Dendritic cell treated with granulocyte-macrophage colony-stimulating factor and Interleukin-4, amounts not matched to agents 40 ng/mL and 50 ng/mL, for 4 days (primary cell): ENCODE measurements around the gene TRIM3.

Source experiments
- H3K27ac Mint-ChIP-seq: one replicate; pipeline ENCODE4 v1.8.0; 2022; ENCODE audit warnings: mild to moderate bottlenecking, mixed read lengths
- H3K27me3 Mint-ChIP-seq: one replicate; pipeline ENCODE4 v1.8.0; 2022; ENCODE audit warnings: mild to moderate bottlenecking, mixed read lengths
- H3K36me3 Mint-ChIP-seq: one replicate; pipeline ENCODE4 v1.8.0; 2022; ENCODE audit warnings: low read depth, mixed read lengths
- H3K4me1 Mint-ChIP-seq: one replicate; pipeline ENCODE4 v1.8.0; 2022; ENCODE audit warnings: low read depth, mixed read lengths
- H3K4me3 Mint-ChIP-seq: one replicate; pipeline ENCODE4 v1.8.0; 2022; ENCODE audit warnings: mild to moderate bottlenecking, moderate library complexity, mixed read lengths
- H3K9me3 Mint-ChIP-seq: one replicate; pipeline ENCODE4 v1.8.0; 2022; ENCODE audit warnings: mixed read lengths
- intact Hi-C: fragments of 100-400 bp; cut with micrococcal nuclease; formaldehyde crosslinking; loops from one replicate; pipeline ENCODE4 v1.15.0; 2022

Gene TRIM3

DNA sequence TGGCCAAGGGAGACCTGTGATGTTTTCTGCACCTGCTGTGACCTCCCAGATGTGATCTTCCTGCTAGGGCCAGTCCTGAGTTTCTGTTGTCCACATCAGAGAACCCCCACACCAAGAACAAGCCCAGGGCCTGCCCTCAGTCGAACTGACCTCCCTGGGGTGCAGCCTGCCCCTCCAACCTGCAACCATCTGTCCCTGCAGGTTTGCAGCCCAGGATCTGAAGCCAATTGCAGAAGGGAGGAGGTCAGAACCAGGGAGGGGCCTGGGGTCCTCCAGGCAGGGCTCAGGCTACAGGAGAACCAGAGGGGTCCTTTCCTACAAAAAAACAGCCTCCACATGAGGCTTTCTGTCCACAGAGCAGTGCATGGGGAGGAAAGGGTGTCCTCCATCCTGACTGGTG lies 807 bp downstream of the TRIM3 start:
- intact Hi-C loops, result no loop called here
- no peaks in the 10 kb centered on the region for H3K9me3 Mint-ChIP-seq
- H3K36me3 Mint-ChIP-seq, result peaks cover 16% of the 10 kb centered on the region
- H3K27ac Mint-ChIP-seq, result peak overlapping the region; percentile 94
- H3K27me3 Mint-ChIP-seq, result no peaks in the 10 kb centered on the region
- peak overlapping the region; percentile 68 for H3K4me3 Mint-ChIP-seq
- peaks cover 40% of the 10 kb centered on the region for H3K4me1 Mint-ChIP-seq

DNA sequence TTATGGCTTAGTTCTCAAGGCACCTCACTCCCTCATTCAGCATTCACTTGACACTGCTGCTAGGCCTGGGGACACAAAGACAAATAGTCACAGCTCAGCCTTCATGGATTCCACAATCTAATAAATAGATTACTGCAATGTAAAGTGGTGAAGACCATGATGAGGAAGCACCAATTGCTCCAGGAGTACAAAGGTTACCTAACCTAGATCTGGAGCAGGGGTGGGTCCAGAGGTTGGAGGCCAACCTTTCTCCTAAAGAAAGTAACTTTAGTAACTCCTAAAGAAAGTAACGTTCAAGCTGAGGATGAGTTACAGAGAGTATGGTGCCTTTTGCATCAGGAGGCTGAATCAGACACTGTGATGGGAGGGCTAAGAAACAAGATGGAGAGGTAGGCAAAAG lies 4.1 kb downstream of the TRIM3 start:
- H3K36me3 Mint-ChIP-seq, result peaks cover 25% of the 10 kb centered on the region
- no peak overlapping the region for H3K27ac Mint-ChIP-seq
- H3K27me3 Mint-ChIP-seq, result no peaks in the 10 kb centered on the region
- no peaks in the 10 kb centered on the region for H3K9me3 Mint-ChIP-seq
- intact Hi-C loops, result no loop called here
- H3K4me1 Mint-ChIP-seq, result peaks cover 30% of the 10 kb centered on the region
- H3K4me3 Mint-ChIP-seq, result no peak overlapping the region

DNA sequence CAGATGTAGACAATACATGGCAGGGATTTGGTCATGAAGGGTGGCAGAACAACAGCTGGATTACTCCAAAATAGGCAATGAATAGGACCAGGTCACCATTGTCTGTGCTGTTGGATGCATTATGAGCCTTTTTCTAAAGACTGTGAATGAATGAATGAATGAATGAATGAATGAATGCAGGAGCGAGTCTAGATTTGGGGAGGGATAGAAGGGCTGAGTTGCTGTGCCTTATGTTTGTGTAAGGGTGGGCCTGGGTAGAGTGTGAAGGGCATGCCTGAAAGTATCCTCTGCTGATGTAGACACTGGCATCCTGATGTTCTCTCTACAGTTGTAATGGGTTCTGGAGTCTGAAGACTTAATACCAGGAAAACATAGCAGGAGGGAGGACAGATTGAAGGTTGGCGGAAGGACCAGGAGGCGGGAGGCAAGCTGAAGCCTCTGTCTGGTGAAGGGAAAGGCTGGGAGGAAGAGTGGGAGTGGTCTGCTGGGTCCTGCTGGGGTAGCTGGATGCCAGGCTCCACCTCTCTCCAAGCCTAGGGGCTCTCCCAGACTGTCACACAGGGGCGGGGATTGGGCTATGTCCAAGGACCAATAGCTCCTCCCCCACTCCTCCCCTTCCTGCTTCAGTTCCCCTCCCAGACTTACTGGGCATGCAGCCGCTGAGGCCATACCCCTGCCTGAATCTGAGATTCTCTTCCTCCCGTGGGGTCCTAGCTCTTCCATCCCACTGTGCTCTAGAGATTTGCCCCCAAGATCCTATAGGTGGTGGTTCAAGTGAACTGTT lies 4.8 kb downstream of the TRIM3 start:
- H3K4me1 Mint-ChIP-seq, result peaks cover 25% of the 10 kb centered on the region
- H3K27me3 Mint-ChIP-seq, result no peaks in the 10 kb centered on the region
- no peak overlapping the region for H3K27ac Mint-ChIP-seq
- intact Hi-C loops, result no loop called here
- peaks cover 32% of the 10 kb centered on the region for H3K36me3 Mint-ChIP-seq
- H3K4me3 Mint-ChIP-seq, result no peak overlapping the region
- no peaks in the 10 kb centered on the region for H3K9me3 Mint-ChIP-seq

DNA sequence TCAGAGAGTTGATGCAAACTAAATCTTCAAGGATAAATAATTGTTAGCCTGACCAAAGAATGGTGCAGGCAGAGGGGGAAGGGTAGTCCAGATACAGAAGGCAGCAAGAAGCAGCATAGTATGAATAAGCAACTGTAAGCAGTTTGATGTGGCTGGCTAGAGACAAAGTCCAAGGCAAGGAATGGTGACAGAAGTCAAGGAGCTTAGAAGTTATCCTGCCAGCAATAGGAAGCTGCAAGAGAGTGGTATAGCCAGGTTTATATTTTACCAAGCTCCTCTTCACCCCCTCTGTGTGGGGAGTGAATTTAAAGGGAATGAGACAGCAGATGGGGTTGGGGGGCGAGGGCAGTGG lies 14.7 kb downstream of the TRIM3 start:
- H3K4me3 Mint-ChIP-seq, result no peak overlapping the region
- no peak overlapping the region for H3K27ac Mint-ChIP-seq
- no peaks in the 10 kb centered on the region for H3K9me3 Mint-ChIP-seq
- H3K27me3 Mint-ChIP-seq, result no peaks in the 10 kb centered on the region
- no peaks in the 10 kb centered on the region for H3K4me1 Mint-ChIP-seq
- intact Hi-C loops, result no loop called here
- H3K36me3 Mint-ChIP-seq, result peaks cover 23% of the 10 kb centered on the region

DNA sequence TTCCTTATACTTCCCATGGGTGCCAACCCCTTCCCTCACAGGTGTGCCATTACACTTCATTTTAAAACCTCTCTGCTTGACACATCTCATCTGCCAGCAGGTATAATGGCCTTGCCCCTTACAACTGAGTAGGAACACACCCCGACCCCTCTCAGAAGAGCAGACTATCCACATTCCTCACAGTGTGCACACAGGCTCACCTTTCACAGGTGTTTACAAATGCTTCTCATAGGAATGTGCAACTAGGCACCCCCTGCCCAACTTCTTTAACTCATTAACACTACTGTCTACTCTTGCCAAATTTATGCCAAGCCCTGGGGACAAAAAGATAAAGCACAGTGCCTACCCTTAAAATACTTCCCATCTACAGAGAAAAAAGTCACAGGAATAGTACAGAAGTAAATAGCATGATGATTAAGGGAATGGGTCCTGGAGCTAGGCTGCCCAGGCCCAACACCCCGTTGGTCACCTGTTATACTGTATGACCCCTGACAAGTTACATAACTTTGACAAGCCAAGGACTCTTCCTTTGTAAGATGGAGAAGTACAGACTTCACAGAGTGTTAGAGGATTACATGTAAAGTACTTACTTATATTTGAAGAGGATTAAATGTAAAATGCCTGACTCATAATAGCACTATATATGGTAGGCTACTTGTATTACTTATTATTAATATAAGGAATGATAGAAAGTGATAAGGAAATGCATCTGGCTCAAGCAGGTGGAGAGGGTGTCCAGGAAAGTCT lies 15.2 kb downstream of the TRIM3 start:
- intact Hi-C loops, result no loop called here
- H3K4me1 Mint-ChIP-seq, result no peaks in the 10 kb centered on the region
- H3K4me3 Mint-ChIP-seq, result no peak overlapping the region
- H3K27me3 Mint-ChIP-seq, result no peaks in the 10 kb centered on the region
- no peak overlapping the region for H3K27ac Mint-ChIP-seq
- H3K9me3 Mint-ChIP-seq, result no peaks in the 10 kb centered on the region
- H3K36me3 Mint-ChIP-seq, result peaks cover 17% of the 10 kb centered on the region

DNA sequence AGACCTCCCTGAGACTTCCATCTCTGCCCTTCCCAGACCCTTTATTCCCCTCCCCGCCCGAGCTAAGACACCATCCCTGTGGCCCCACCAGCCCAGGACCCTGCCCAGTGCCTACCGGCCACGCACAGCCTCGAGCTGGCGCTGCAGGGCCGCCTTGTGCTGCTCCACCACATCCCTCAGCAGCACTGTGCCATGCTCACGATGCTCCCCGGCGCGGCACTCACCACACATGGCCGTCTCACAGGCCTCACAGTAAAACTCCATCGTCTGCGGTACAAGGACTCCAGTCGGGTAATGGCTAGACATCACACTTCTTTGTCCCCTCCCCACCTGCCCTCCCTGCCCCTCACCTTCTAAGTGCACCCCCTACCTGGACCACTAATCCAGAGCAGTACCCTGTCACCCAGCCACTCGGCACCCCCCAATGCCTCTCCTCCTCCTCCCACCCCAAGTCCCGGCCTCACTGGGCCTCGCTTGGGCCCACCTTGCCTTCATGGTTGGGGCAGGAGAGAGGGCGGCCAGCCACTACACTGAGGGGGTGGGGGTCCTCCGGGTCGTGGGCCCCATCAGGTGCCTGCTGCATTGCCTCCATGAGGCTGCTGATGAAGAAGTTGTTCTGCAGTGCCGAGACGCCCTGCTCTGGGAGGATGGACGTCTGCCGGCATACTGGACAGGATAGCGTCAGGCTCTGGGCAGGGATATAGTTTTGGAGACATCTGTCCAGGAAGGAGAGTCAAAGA lies 16.0 kb downstream of the TRIM3 start:
- Mint-ChIP-seq H3K27ac (no peak overlapping the region), H3K4me3 (no peak overlapping the region), H3K4me1 (no peaks in the 10 kb centered on the region), H3K9me3 (no peaks in the 10 kb centered on the region), H3K27me3 (no peaks in the 10 kb centered on the region), H3K36me3 (peaks cover 12% of the 10 kb centered on the region)
- intact Hi-C loops, result no loop called here

DNA sequence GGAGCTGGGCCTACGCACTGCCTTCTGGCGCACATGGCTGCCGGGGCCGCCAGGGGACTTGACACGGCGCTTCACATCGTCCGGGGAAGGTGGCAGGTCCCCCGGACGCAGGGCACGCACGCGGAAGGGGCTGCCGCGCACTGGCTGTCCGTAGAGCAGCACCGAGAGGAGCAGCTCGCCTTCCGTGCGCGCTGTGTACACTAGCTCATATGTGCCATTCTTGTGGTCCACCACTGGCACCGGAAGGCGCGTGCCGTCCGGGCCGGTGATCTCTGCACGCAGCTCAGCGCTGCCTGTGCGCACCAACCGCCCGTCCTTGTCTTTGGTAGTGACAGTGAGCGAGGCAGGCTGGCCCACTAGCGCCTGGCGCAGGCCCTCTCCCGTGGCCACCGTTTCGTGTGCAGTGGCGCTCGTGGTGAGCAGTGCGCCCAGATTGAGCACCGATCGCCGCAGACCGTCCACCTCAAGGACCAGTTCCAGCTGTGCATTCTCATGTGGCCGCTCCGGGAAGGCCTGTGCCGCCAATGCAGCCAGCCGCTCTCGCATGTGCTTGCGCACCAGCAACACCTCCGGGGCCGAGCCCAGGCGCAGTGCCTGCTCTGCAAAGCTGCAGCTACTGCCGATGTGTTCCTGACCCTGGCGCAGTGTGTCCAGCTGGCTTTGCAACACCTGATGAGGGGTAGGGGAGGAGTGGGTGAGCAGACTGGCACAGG lies 17.2 kb downstream of the TRIM3 start:
- Mint-ChIP-seq H3K27me3 (no peaks in the 10 kb centered on the region), H3K27ac (no peak overlapping the region), H3K9me3 (no peaks in the 10 kb centered on the region), H3K4me3 (no peak overlapping the region), H3K36me3 (peaks cover 6% of the 10 kb centered on the region), H3K4me1 (no peaks in the 10 kb centered on the region)
- intact Hi-C loops, result no loop called here

DNA sequence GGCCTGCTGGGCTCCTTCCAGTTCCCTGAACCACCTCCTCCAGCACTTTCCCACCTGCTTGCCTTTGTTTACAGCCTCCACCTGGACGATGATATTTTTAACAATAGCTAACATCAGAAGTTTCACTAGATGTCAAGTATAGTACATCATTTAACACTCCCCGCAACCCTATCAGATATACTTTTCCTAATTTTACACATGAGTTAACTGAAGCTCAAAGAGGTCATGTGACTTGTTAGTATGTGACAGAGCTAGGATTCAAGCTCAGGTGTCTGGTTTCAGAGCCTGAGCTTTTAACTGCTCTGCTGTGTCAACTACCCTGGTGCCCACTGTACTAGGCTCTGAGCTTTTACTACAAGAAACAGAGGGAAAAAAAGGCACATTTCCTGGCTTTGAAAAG lies 18.7 kb downstream of the TRIM3 start:
- H3K9me3 Mint-ChIP-seq, result no peaks in the 10 kb centered on the region
- no peaks in the 10 kb centered on the region for H3K4me1 Mint-ChIP-seq
- H3K27me3 Mint-ChIP-seq, result no peaks in the 10 kb centered on the region
- no peaks in the 10 kb centered on the region for H3K36me3 Mint-ChIP-seq
- intact Hi-C loops, result no loop called here
- H3K27ac Mint-ChIP-seq, result no peak overlapping the region
- no peak overlapping the region for H3K4me3 Mint-ChIP-seq

DNA sequence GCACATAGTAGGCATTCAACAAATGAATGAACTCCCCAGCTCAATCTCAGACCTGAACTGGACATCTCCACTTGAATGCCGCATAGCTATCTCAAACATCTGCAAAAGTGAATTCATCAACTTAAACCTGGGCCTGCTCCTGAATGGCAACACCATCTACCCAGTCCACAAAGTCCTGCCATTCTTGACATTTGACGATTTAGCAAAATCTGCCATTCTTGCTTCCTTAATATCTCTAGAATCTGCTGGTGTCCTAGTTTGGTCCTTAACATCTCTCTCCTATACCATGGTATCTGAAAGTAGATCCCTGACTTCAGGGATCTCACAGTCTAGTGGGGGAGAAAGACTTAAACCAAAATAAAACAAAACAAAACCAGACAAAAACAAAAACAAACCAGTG lies 20.6 kb downstream of the TRIM3 start:
- intact Hi-C loops, result no loop called here
- no peaks in the 10 kb centered on the region for H3K4me1 Mint-ChIP-seq
- no peak overlapping the region for H3K27ac Mint-ChIP-seq
- H3K4me3 Mint-ChIP-seq, result no peak overlapping the region
- H3K27me3 Mint-ChIP-seq, result no peaks in the 10 kb centered on the region
- peaks cover 11% of the 10 kb centered on the region for H3K36me3 Mint-ChIP-seq
- no peaks in the 10 kb centered on the region for H3K9me3 Mint-ChIP-seq

DNA sequence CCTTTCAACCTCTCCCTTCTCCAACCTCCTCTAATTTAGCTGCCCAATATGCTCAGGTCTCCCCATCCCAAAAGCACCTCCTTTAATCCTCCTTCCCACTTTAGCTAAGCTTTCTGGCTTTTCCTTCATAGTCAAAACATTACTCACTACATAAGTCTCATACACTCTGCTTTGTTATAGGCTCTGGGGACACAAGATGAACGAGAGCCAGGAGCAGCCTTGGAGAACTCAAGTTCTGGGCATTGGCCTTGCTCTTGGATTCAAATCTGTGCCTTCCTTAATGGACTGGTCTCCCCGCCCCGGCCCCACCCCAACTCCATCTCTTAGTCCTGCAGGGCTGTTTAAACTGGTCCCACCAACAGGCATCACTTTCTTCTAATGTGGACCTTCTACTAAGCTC lies 21.5 kb downstream of the TRIM3 start:
- no peak overlapping the region for H3K27ac Mint-ChIP-seq
- H3K4me3 Mint-ChIP-seq, result no peak overlapping the region
- H3K36me3 Mint-ChIP-seq, result peaks cover 12% of the 10 kb centered on the region
- intact Hi-C loops, result no loop called here
- H3K27me3 Mint-ChIP-seq, result no peaks in the 10 kb centered on the region
- no peaks in the 10 kb centered on the region for H3K9me3 Mint-ChIP-seq
- no peaks in the 10 kb centered on the region for H3K4me1 Mint-ChIP-seq

DNA sequence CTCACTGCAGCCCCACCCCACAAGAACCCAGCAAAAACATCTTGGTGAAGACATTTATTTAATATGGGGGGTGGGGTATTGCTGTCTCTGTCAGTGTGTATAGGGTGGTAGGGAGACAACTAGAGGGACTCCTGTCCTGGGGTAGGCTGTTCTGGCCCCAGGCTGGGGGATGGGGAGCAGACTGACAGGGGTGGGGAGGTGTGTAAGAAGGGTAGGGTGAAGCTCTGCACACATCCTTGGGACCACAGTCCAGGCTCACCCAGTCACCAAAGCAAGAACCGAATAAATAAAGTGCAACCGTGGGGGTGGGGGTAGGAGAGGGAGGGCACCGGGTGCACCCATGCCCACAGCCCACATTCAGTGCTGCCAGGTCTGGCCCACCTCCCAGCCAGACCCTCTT lies 25.2 kb downstream of the TRIM3 start:
- no peaks in the 10 kb centered on the region for H3K4me1 Mint-ChIP-seq
- peaks cover 12% of the 10 kb centered on the region for H3K36me3 Mint-ChIP-seq
- intact Hi-C loops, result no loop called here

DNA sequence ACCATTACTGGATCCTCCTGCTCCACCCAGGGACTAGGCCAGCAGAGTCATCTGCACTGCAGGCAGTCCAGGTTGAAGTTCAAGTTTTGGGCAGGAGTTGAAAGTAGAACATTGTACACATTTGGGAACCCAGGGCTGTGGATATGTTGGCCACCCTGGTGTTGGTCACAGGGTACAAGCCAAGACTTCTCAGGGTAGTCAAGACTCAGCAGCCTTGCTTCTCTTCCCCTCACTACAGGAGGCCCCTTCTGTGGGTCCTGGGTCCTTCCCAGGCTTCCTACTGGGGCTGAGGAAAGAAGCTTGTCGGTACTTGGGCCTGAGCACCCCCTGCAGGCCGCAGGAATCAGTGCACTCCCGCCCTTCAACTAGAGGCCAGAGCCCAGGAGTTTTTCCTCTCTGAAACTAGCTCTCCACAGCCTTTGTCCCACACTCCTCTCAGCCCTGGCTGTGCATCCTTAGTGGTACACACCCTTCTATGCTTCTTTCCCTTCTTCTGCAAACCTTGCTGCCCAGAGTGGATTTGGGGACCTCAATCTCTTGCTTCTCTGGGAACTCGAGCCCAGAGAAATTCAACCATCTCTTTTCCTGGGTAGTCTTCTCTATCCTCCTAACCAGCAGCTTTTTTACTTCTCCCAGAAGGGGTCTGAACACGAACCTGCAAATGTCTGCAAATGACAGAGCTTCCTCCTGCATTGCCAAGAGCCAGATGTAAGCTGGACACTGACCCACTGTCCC lies 30.3 kb downstream of the TRIM3 start:
- no peak overlapping the region for H3K4me3 Mint-ChIP-seq
- no peaks in the 10 kb centered on the region for H3K27me3 Mint-ChIP-seq
- H3K36me3 Mint-ChIP-seq, result peaks cover 4% of the 10 kb centered on the region
- intact Hi-C loops, result loop anchor here (1.0 to 2.0 kb wide), 2 partner anchors 61 to 64 kb away; no protein-coding TSS in a partner anchor
- H3K9me3 Mint-ChIP-seq, result no peaks in the 10 kb centered on the region
- no peak overlapping the region for H3K27ac Mint-ChIP-seq
- no peaks in the 10 kb centered on the region for H3K4me1 Mint-ChIP-seq

More for the DNA sequence above, 25.2 kb downstream of the TRIM3 start:
- Mint-ChIP-seq H3K27me3 (no peaks in the 10 kb centered on the region), H3K9me3 (no peaks in the 10 kb centered on the region), H3K27ac (no peak overlapping the region), H3K4me3 (no peak overlapping the region)

DNA sequence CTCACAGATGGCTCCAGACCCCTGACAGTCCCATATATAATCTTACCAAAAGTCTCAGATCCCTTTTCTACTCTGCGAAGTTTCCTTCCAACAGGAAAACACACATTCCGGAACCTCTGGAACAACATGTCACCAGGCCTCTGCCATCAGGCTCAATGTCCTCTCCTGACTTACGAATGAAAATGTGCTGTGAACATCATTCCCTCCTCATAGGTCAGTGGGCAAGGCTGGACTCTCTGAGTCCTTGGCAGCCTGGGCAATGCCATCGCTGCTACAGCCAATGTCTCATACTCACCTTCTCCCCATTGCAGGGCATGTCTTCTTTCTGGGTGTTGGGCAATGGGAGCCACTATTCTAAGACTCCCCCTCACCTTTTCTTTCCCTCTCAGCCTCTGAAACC lies 31.3 kb downstream of the TRIM3 start:
- Mint-ChIP-seq H3K36me3 (no peaks in the 10 kb centered on the region), H3K4me3 (no peak overlapping the region), H3K9me3 (no peaks in the 10 kb centered on the region), H3K4me1 (no peaks in the 10 kb centered on the region), H3K27ac (no peak overlapping the region), H3K27me3 (no peaks in the 10 kb centered on the region)
- intact Hi-C loops, result loop anchor here (2.0 kb wide), 1 partner anchor 62 kb away; no protein-coding TSS in a partner anchor
